Tibial nerve (tissue), 4 donors: ENCODE data around the gene NOL4L. TPM values are rescaled to one million over a fixed set of nuclear protein-coding genes. Genes with fewer than 3 reads are reported as not detected.

ENCODE experiments used
- DNase-seq, 2 donors: peaks; one replicate each; pipeline ENCODE4 v3.0.0-alpha.2; 2019; ENCODE audit warnings: low spot score in 2 of 2
- H3K27ac ChIP-seq, 4 donors: fragments of 200-600 bp; sonication (generic) in 3 of 4; one replicate each; pipeline ENCODE4 v1.5.1; 2017 to 2019; ENCODE audit warnings: mild to moderate bottlenecking in 1 of 4
- H3K27me3 ChIP-seq, 2 donors: fragments of 200-600 bp; sonication (generic) in 1 of 2; one replicate each; pipeline versions ENCODE4 v1.5.1 to v1.6.0; 2017 to 2019
- H3K36me3 ChIP-seq, 3 donors: fragments of 200-600 bp; sonication (generic); one replicate each; pipeline ENCODE4 v1.5.1; 2018 to 2019
- H3K4me1 ChIP-seq, 4 donors: fragments of 200-600 bp; sonication (generic) in 3 of 4; one replicate each; pipeline ENCODE4 v1.5.1; 2017 to 2019
- H3K4me3 ChIP-seq, 4 donors: fragments of 200-600 bp; sonication (generic) in 3 of 4; one replicate each; pipeline ENCODE4 v1.5.1; 2017 to 2019; ENCODE audit warnings: mild to moderate bottlenecking in 1 of 4, moderate library complexity in 1 of 4
- H3K9me3 ChIP-seq, 4 donors: fragments of 200-600 bp; sonication (generic) in 3 of 4; one replicate each; pipeline ENCODE4 v1.5.1; 2017 to 2019
- CTCF ChIP-seq, 5 experiments: fragments of 200-600 bp in 3 of 5; fragments of 450-650 bp in 2 of 5; sonication (generic) in 3 of 5; IDR thresholded peaks; one replicate each; pipeline ENCODE4 v1.5.1; 2016 to 2019; ENCODE audit warnings: antibody characterized with exemption in 5 of 5, mild to moderate bottlenecking in 3 of 5, moderate library complexity in 2 of 5
- EP300 ChIP-seq, 2 donors: sonication (generic); formaldehyde crosslinking; IDR thresholded peaks; one replicate each; pipeline ENCODE4 v1.6.1; 2017; ENCODE audit warnings: antibody characterized with exemption in 2 of 2, mild to moderate bottlenecking in 1 of 2
- POLR2A ChIP-seq, 2 donors: fragments of 450-650 bp; IDR thresholded peaks; one replicate each; pipeline ENCODE4 v1.6.1; 2017; ENCODE audit warnings: antibody characterized with exemption in 2 of 2, mild to moderate bottlenecking in 2 of 2, moderate library complexity in 2 of 2
- WGBS, 2 donors: methylation state at CpG; one replicate each; pipeline ENCODE4 v1.1.5; 2018; 5-methylcytosine and 5-hydroxymethylcytosine counted together
- total RNA-seq, 4 donors: library from RNA; depleted of rRNA; stranded (reverse); fragments of >200 nt; gene quantifications; one replicate each; pipeline ENCODE4 v1.1.0, GENCODE V29; 2016

The NOL4L gene
- total RNA-seq, 4 donors from 2014 or later, result 11.5 to 22.3 (median 19.9) TPM

- DNase-seq, result no peak
- 55 to 71% methylated on average over 4 to 5 of the region's 5 CpGs for WGBS, 2 donors
- Histone ChIP-seq H3K4me1 (peaks cover 0 to 14% (median 3%) of the 10 kb centered on the region in 4 donors), H3K36me3 (no peaks in the 10 kb centered on the region), H3K27me3 (peaks cover 0 to 6% of the 10 kb centered on the region in 2 donors), H3K9me3 (no peaks in the 10 kb centered on the region), H3K4me3 (no peak overlapping the region), H3K27ac (no peak overlapping the region)
- TF ChIP-seq POLR2A (IDR thresholded peaks at IDR 0.05) (no peak), CTCF (IDR thresholded peaks at IDR 0.05) (no peak), EP300 (IDR thresholded peaks at IDR 0.05) (no peak)
Measured at GRCh38 chr20:32557319-32557718, 27.8 kb downstream of the NOL4L start.

GRCh38 chr20:32556312-32557184 lies 28.6 kb downstream of the NOL4L start:
- H3K27me3 ChIP-seq, result peaks cover 0 to 6% of the 10 kb centered on the region in 2 donors
- H3K4me3 ChIP-seq, result no peak overlapping the region
- no peaks in the 10 kb centered on the region for H3K36me3 ChIP-seq
- no peaks in the 10 kb centered on the region for H3K9me3 ChIP-seq
- no peak for TF ChIP-seq POLR2A (IDR thresholded peaks at IDR 0.05)
- TF ChIP-seq EP300 (IDR thresholded peaks at IDR 0.05), result no peak
- TF ChIP-seq CTCF (IDR thresholded peaks at IDR 0.05), result no peak
- DNase-seq, result no peak
- H3K27ac ChIP-seq, result no peak overlapping the region
- WGBS, 2 donors, result 92 to 94% methylated on average over 17 to 19 of the region's 20 CpGs
- peaks cover 0 to 14% (median 3%) of the 10 kb centered on the region in 4 donors for H3K4me1 ChIP-seq

- Histone ChIP-seq H3K9me3 (no peaks in the 10 kb centered on the region), H3K4me3 (no peak overlapping the region), H3K27me3 (peaks cover 0 to 6% of the 10 kb centered on the region in 2 donors), H3K36me3 (no peaks in the 10 kb centered on the region), H3K4me1 (peaks cover 0 to 7% (median 2%) of the 10 kb centered on the region in 4 donors), H3K27ac (no peak overlapping the region)
- no peak for TF ChIP-seq CTCF (IDR thresholded peaks at IDR 0.05)
- TF ChIP-seq POLR2A (IDR thresholded peaks at IDR 0.05), result no peak
- no peak for TF ChIP-seq EP300 (IDR thresholded peaks at IDR 0.05)
- no peak for DNase-seq
- WGBS, 2 donors, result 92 to 95% methylated on average over 8 of the region's 8 CpGs
Measured at GRCh38 chr20:32555584-32555983, 29.5 kb downstream of the NOL4L start.

DNA sequence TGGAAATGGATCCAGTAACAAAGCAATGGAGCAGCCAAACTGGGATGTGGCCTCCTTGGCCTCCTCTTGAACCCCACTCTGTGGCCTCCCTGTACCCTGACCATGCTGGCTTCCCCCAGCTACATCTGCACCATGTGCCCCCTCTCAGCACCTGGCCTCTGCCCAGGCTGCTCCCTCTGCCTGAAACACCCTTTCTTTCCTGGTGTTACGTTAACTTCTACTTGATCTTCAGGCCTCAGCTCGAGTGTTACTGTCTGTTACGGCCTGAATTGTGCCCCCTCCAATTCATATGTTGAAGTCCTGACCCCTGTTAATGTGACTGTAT lies 30.2 kb downstream of the NOL4L start:
- peaks cover 0 to 5% (median 0%) of the 10 kb centered on the region in 4 donors for H3K4me1 ChIP-seq
- H3K9me3 ChIP-seq, result no peaks in the 10 kb centered on the region
- WGBS, 2 donors, result 89 to 91% methylated on average over 3 of the region's 3 CpGs
- H3K4me3 ChIP-seq, result no peak overlapping the region
- TF ChIP-seq CTCF (IDR thresholded peaks at IDR 0.05), result no peak
- TF ChIP-seq POLR2A (IDR thresholded peaks at IDR 0.05), result no peak
- TF ChIP-seq EP300 (IDR thresholded peaks at IDR 0.05), result no peak
- H3K27ac ChIP-seq, result no peak overlapping the region
- no peaks in the 10 kb centered on the region for H3K36me3 ChIP-seq
- H3K27me3 ChIP-seq, result peaks cover 0 to 3% of the 10 kb centered on the region in 2 donors
- no peak for DNase-seq

DNA sequence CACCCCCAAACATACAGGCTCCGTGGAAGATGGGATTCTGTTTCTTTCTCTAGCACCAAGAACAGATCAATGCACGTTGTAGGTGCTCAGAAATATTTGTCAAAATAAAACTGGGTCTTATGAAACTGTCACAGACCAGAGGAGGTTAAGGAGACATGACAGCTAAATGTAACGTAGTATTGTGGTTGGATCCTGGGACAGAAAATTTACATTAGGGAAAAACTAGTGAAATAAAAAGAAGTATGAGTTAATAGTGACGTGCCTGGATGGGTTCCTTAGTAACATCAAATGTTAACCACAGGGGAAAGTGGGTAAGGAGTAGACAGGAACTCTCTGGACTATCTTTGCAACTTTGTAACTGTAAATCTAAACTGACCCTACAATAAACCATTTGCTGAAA lies 31.5 kb downstream of the NOL4L start:
- TF ChIP-seq POLR2A (IDR thresholded peaks at IDR 0.05) (no peak), EP300 (IDR thresholded peaks at IDR 0.05) (no peak), CTCF (IDR thresholded peaks at IDR 0.05) (no peak)
- H3K27ac ChIP-seq, result no peak overlapping the region
- H3K9me3 ChIP-seq, result peaks cover 0 to 4% (median 0%) of the 10 kb centered on the region in 4 donors
- H3K4me1 ChIP-seq, result no peaks in the 10 kb centered on the region
- H3K27me3 ChIP-seq, result no peaks in the 10 kb centered on the region
- no peaks in the 10 kb centered on the region for H3K36me3 ChIP-seq
- DNase-seq, result no peak
- WGBS, 2 donors, result 84 to 86% methylated on average over 4 of the region's 4 CpGs
- H3K4me3 ChIP-seq, result no peak overlapping the region
